Psoas muscle (tissue), 8 donors: ENCODE measurements around the gene PDLIM7. TPM values are rescaled to one million over a fixed set of nuclear protein-coding genes. Genes with fewer than 3 reads are reported as not detected.
A peak's percentile ranks its signal among the peaks of the same experiment; 100 is the strongest.

Experiments
- ATAC-seq, 4 donors: fragments of 200-7000 bp; cut with Tn5 transposase; one replicate each; pipeline ENCODE4 v1.9.1; 2020; ENCODE audit warnings: moderate library complexity in 3 of 4, mild to moderate bottlenecking in 2 of 4
- DNase-seq, 2 donors: peaks; one replicate each; pipeline ENCODE4 v3.0.0-alpha.2; 2020
- H3K27ac ChIP-seq: fragments of 200-600 bp; one replicate; pipeline ENCODE4 v1.8.0; 2022
- H3K27me3 ChIP-seq, 3 donors: fragments of 200-600 bp in 1 of 3; one replicate each; pipeline versions ENCODE4 v1.6.1 to v1.8.0; 2013 to 2022; ENCODE audit warnings: low read length in 2 of 3, mild to moderate bottlenecking in 2 of 3, moderate library complexity in 1 of 3; ENCODE audit not compliant: insufficient read depth in 3 of 3
- H3K36me3 ChIP-seq, 2 donors: fragments of 200-600 bp in 1 of 2; one replicate each; pipeline versions ENCODE4 v1.6.1 to v1.8.0; 2013 to 2022; ENCODE audit warnings: low read depth in 1 of 2, mild to moderate bottlenecking in 1 of 2, moderate library complexity in 1 of 2; ENCODE audit not compliant: insufficient read depth in 1 of 2
- H3K4me1 ChIP-seq: fragments of 200-600 bp; one replicate; pipeline ENCODE4 v1.8.0; 2022
- H3K4me3 ChIP-seq: fragments of 200-600 bp; one replicate; pipeline ENCODE4 v1.8.0; 2022; ENCODE audit warnings: mild to moderate bottlenecking
- H3K9me3 ChIP-seq: fragments of 200-600 bp; one replicate; pipeline ENCODE4 v1.8.0; 2022
- WGBS, 3 donors: extraction: QIAGEN DNeasy Blood & Tissue Kit; methylation state at CpG; one replicate each; pipeline versions ENCODE4 v1.1.6 to v1.1.7; 2013; 5-methylcytosine and 5-hydroxymethylcytosine counted together
- intact Hi-C, 2 donors: fragments of 100-400 bp; cut with DNase I; formaldehyde crosslinking; loops; one replicate each; pipeline versions ENCODE4 v1.11.0 to v1.14.2; 2022
- polyA plus RNA-seq, 3 donors: library from polyadenylated mRNA; stranded (reverse); fragments of 200-250 nt; gene quantifications; one replicate each; pipeline ENCODE4 v1.2.3, GENCODE V29; 2013
- total RNA-seq, 4 donors: library from RNA; stranded (reverse); fragmentation: NEBNext Ultra II Directional in 2 of 4; extraction: Animal tissue kit (Norgen Biotek cat#: 25700) in 2 of 4; gene quantifications; one replicate each; pipeline versions ENCODE4 v1.2.1 to v1.2.4, GENCODE V29; 2021 to 2023
- TF ChIP-seq, protein P1 (sequence below): fragments of 200-600 bp; IDR thresholded peaks from one replicate; pipeline ENCODE4 v1.8.0; 2022; ENCODE audit warnings: antibody characterized with exemption
- donor health status: healthy with polysubstance abuse.
- donor health status: DM: no; HTN: no; CAD: no; lungs with moderate emphysema.
- donor health status: Bipolar disorder and iron deficiency.
- donor health status: healthy.
- donor health status: DM: yes; HTN: yes; CAD: no.
- donor health status: DM: no; HTN: no; CAD: no.
- donor health status: DM: no; HTN: no; CAD: no.
- donor health status: DM: yes; HTN: yes; CAD: no.

The PDLIM7 gene
- total and polyA plus RNA-seq, 7 donors: 134 to 254 (median 174) TPM

GRCh38 chr5:177523711-177524538 lies 26.5 kb upstream of the PDLIM7 start:
- Histone ChIP-seq H3K27ac (peak overlapping the region; percentile 80), H3K9me3 (no peaks in the 10 kb centered on the region), H3K27me3 (no peaks in the 10 kb centered on the region), H3K4me1 (peaks cover 37% of the 10 kb centered on the region), H3K4me3 (no peak overlapping the region), H3K36me3 (peaks cover 10 to 97% of the 10 kb centered on the region in 2 donors)
- intact Hi-C loops: loop anchor here in 1 of 2 donors (2.0 kb wide), 1 partner anchor 29 kb away; no protein-coding TSS in a partner anchor
- ATAC-seq (peak in 1 of 4 donors; percentile 2), DNase-seq (no peak)
- 86 to 96% (median 89%) methylated on average over 17 to 19 of the region's 19 CpGs for WGBS, 3 donors
- TF ChIP-seq, protein P1, sequence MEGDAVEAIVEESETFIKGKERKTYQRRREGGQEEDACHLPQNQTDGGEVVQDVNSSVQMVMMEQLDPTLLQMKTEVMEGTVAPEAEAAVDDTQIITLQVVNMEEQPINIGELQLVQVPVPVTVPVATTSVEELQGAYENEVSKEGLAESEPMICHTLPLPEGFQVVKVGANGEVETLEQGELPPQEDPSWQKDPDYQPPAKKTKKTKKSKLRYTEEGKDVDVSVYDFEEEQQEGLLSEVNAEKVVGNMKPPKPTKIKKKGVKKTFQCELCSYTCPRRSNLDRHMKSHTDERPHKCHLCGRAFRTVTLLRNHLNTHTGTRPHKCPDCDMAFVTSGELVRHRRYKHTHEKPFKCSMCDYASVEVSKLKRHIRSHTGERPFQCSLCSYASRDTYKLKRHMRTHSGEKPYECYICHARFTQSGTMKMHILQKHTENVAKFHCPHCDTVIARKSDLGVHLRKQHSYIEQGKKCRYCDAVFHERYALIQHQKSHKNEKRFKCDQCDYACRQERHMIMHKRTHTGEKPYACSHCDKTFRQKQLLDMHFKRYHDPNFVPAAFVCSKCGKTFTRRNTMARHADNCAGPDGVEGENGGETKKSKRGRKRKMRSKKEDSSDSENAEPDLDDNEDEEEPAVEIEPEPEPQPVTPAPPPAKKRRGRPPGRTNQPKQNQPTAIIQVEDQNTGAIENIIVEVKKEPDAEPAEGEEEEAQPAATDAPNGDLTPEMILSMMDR: no peak

DNA sequence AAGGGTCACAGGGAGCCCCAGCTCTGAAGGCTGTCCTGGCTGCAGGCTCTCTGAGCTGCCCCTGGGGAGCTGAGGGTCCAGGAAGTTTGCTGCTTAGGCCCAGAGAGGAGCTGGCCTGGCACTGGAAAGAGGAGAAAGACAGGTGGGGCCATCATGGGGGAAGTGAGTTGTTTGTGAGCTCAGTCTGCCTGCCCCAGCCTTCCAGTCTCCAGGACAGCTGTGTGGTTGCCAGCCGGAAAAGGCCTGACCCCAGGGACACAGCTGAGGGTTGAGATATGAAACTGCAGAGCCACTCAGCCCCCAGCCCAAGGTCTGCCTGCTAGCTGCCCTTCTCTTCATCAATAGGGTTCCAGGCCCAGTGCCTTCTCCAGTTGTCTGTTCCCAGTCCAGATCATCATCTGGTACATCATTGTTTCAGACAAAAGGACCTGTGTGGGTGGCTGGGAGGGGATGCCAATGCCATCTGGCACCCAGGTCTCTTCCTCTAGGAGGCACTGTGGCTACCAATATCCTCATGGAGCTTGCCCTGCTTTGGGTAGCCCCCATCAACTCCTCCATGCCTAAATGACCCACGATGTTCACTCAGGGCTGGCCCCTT lies 23.6 kb upstream of the PDLIM7 start:
- intact Hi-C loops: no loop called here
- Histone ChIP-seq H3K9me3 (no peaks in the 10 kb centered on the region), H3K4me1 (peaks cover 35% of the 10 kb centered on the region), H3K36me3 (peaks cover 0 to 71% of the 10 kb centered on the region in 2 donors), H3K27me3 (no peaks in the 10 kb centered on the region), H3K27ac (peak overlapping the region; percentile 6), H3K4me3 (no peak overlapping the region)
- ATAC-seq (no peak), DNase-seq (peak in 1 of 2 donors; percentile 31)
- TF ChIP-seq, protein P1: peak; percentile 4
- 41 to 80% (median 51%) methylated on average over 2 of the region's 2 CpGs for WGBS, 3 donors

DNA sequence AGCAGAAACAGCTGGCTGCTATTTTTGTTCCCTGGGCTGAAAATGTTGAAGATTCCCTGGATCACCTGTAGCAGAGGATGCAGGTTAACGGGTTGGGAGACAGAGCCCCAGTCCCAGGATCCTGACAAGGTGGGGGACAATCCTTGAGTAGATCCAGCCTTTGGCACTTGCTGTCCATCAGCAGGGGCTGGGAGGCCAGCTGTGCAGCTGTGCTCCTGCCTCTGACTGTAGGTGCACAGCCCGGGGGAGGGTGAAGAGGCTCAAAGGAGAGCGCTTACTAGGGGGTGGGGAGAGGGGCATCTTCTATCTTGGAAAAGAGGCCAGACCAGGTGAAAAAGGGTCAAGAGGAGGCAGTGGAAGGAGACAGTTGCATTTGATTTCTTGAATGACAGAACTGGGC lies 22.9 kb upstream of the PDLIM7 start:
- peak in 1 of 2 donors; percentile 25 for DNase-seq
- intact Hi-C loops: no loop called here
- no peaks in the 10 kb centered on the region for H3K27me3 ChIP-seq
- ATAC-seq: no peak
- peak overlapping the region; percentile 6 for H3K27ac ChIP-seq
- TF ChIP-seq, protein P1: no peak
- no peak overlapping the region for H3K4me3 ChIP-seq
- no peaks in the 10 kb centered on the region for H3K9me3 ChIP-seq
- peaks cover 35% of the 10 kb centered on the region for H3K4me1 ChIP-seq
- H3K36me3 ChIP-seq: peaks cover 0 to 72% of the 10 kb centered on the region in 2 donors
- WGBS, 3 donors: 77 to 94% (median 84%) methylated on average over 3 of the region's 3 CpGs

DNA sequence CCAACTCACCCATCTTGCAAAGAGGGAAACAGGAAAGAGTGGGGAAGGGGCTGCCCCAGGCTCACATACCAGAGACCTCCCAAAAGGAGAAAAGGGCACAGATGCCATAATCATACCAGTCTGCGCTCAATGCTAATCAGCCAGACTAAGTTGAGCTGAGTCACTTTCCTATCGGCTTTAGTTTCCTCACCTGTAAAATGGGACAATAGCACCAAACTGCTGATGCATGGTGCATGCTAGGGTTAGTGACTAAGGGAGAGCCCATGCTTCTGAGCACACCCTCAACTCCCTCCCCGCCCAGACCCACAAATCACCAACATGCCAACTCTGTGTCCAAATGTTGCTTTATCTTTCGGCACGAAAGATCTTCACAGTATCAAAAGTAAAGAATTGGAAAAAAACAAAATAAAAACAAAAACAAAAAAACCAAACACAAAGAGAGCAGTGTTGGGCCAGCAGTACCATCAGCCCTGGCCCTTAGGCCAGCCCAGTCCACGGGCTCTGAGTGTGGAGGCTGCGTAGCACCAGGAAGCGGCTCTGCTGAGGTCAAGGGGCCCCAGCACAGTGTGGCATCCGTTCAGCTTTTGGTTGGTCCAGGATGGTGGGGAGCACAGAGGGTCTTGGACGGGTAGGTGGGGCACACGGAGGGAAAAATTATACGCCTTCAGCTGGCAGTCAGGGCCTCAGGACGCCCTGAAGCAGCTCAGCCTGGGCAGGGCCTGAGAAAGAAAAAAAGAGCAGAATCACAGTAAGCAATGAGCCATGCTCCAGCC lies 22.2 kb upstream of the PDLIM7 start:
- ATAC-seq (no peak), DNase-seq (peak in 1 of 2 donors; percentile 28)
- TF ChIP-seq, protein P1: no peak
- Histone ChIP-seq H3K27me3 (no peaks in the 10 kb centered on the region), H3K36me3 (peaks cover 0 to 72% of the 10 kb centered on the region in 2 donors), H3K9me3 (no peaks in the 10 kb centered on the region), H3K4me3 (peak overlapping the region; percentile 11), H3K27ac (peak overlapping the region; percentile 16), H3K4me1 (peaks cover 31% of the 10 kb centered on the region)
- WGBS, 3 donors: 78 to 89% (median 79%) methylated on average over 13 of the region's 13 CpGs
- intact Hi-C loops: no loop called here
